Ishikawa (cell line): ENCODE data around the gene ZBTB7C.

Source experiments
- CEBPB ChIP-seq: IDR thresholded peaks from 2 replicates; pipeline ENCODE4 v1.6.1; 2012
- RAD21 ChIP-seq: IDR thresholded peaks from 2 replicates; pipeline ENCODE4 v1.6.1; 2012; ENCODE audit warnings: low read depth

GRCh38 chr18:48098538-48098937, 310.6 kb downstream of the ZBTB7C start:
- TF ChIP-seq CEBPB (no peak), RAD21 (no peak)
